Psoas muscle (tissue), 8 donors: ENCODE measurements around the gene CLCF1. TPM values are rescaled to one million over a fixed set of nuclear protein-coding genes. Genes with fewer than 3 reads are reported as not detected.

Experiments
- ATAC-seq, 4 donors: fragments of 200-7000 bp; cut with Tn5 transposase; one replicate each; pipeline ENCODE4 v1.9.1; 2020; ENCODE audit warnings: moderate library complexity in 3 of 4, mild to moderate bottlenecking in 2 of 4
- DNase-seq, 2 donors: peaks; one replicate each; pipeline ENCODE4 v3.0.0-alpha.2; 2020
- H3K27ac ChIP-seq: fragments of 200-600 bp; one replicate; pipeline ENCODE4 v1.8.0; 2022
- H3K27me3 ChIP-seq, 3 donors: fragments of 200-600 bp in 1 of 3; one replicate each; pipeline versions ENCODE4 v1.6.1 to v1.8.0; 2013 to 2022; ENCODE audit warnings: low read length in 2 of 3, mild to moderate bottlenecking in 2 of 3, moderate library complexity in 1 of 3; ENCODE audit not compliant: insufficient read depth in 3 of 3
- H3K36me3 ChIP-seq, 2 donors: fragments of 200-600 bp in 1 of 2; one replicate each; pipeline versions ENCODE4 v1.6.1 to v1.8.0; 2013 to 2022; ENCODE audit warnings: low read depth in 1 of 2, mild to moderate bottlenecking in 1 of 2, moderate library complexity in 1 of 2; ENCODE audit not compliant: insufficient read depth in 1 of 2
- H3K4me1 ChIP-seq: fragments of 200-600 bp; one replicate; pipeline ENCODE4 v1.8.0; 2022
- H3K4me3 ChIP-seq: fragments of 200-600 bp; one replicate; pipeline ENCODE4 v1.8.0; 2022; ENCODE audit warnings: mild to moderate bottlenecking
- H3K9me3 ChIP-seq: fragments of 200-600 bp; one replicate; pipeline ENCODE4 v1.8.0; 2022
- CTCF ChIP-seq: fragments of 200-600 bp; IDR thresholded peaks from one replicate; pipeline ENCODE4 v1.8.0; 2022; ENCODE audit warnings: antibody characterized with exemption
- WGBS, 3 donors: extraction: QIAGEN DNeasy Blood & Tissue Kit; methylation state at CpG; one replicate each; pipeline versions ENCODE4 v1.1.6 to v1.1.7; 2013; 5-methylcytosine and 5-hydroxymethylcytosine counted together
- intact Hi-C, 2 donors: fragments of 100-400 bp; cut with DNase I; formaldehyde crosslinking; loops; one replicate each; pipeline versions ENCODE4 v1.11.0 to v1.14.2; 2022
- polyA plus RNA-seq, 3 donors: library from polyadenylated mRNA; stranded (reverse); fragments of 200-250 nt; gene quantifications; one replicate each; pipeline ENCODE4 v1.2.3, GENCODE V29; 2013
- total RNA-seq, 4 donors: library from RNA; stranded (reverse); fragmentation: NEBNext Ultra II Directional in 2 of 4; extraction: Animal tissue kit (Norgen Biotek cat#: 25700) in 2 of 4; gene quantifications; one replicate each; pipeline versions ENCODE4 v1.2.1 to v1.2.4, GENCODE V29; 2021 to 2023
- donor health status: healthy with polysubstance abuse.
- donor health status: DM: no; HTN: no; CAD: no; lungs with moderate emphysema.
- donor health status: Bipolar disorder and iron deficiency.
- donor health status: healthy.
- donor health status: DM: yes; HTN: yes; CAD: no.
- donor health status: DM: no; HTN: no; CAD: no.
- donor health status: DM: no; HTN: no; CAD: no.
- donor health status: DM: yes; HTN: yes; CAD: no.

The CLCF1 gene
- total and polyA plus RNA-seq, 7 donors: 0.44 to 6.5 (median 0.69) TPM

GRCh38 chr11:67391304-67392182, 18.1 kb upstream of the CLCF1 start, which contains the start of gene RAD9A:
Gene RAD9A (plus strand): TSS chr11:67391986. CDS start chr11:67392045, 59 bp downstream.
- H3K27ac ChIP-seq: peak within 1 kb of the TSS; percentile 96
- intact Hi-C loops: no loop called here
- DNase-seq (peak; percentile 96 to 98), ATAC-seq (peak; percentile 83 to 94 (median 88))
- peaks cover 0 to 26% of the 10 kb centered on the region in 2 donors for H3K36me3 ChIP-seq
- TF ChIP-seq CTCF: no peak
- H3K4me3 ChIP-seq: peak within 1 kb of the TSS; percentile 96
- peaks cover 12% of the 10 kb centered on the region for H3K4me1 ChIP-seq
- WGBS, 3 donors: 0 to 1% (median 1%) methylated on average over 63 to 75 of the region's 75 CpGs
- no peaks in the 10 kb centered on the region for H3K9me3 ChIP-seq
- H3K27me3 ChIP-seq: no peaks in the 10 kb centered on the region

- peak overlapping the region; percentile 96 for H3K27ac ChIP-seq
- DNase-seq (no peak), ATAC-seq (peak in 1 of 4 donors; percentile 5)
- peaks cover 12% of the 10 kb centered on the region for H3K4me1 ChIP-seq
- peak overlapping the region; percentile 96 for H3K4me3 ChIP-seq
- peaks cover 0 to 19% of the 10 kb centered on the region in 2 donors for H3K36me3 ChIP-seq
- H3K9me3 ChIP-seq: no peaks in the 10 kb centered on the region
- TF ChIP-seq CTCF: no peak
- 9 to 12% (median 10%) methylated on average over 13 to 15 of the region's 15 CpGs for WGBS, 3 donors
- no peaks in the 10 kb centered on the region for H3K27me3 ChIP-seq
- intact Hi-C loops: no loop called here
These were observed 17.5 kb upstream of the CLCF1 start for GRCh38 chr11:67390947-67391303.

GRCh38 chr11:67389477-67389876, 16.1 kb upstream of the CLCF1 start:
- peak; percentile 42 for TF ChIP-seq CTCF
- Histone ChIP-seq H3K36me3 (peaks cover 0 to 6% of the 10 kb centered on the region in 2 donors), H3K9me3 (no peaks in the 10 kb centered on the region), H3K4me3 (no peak overlapping the region), H3K27me3 (no peaks in the 10 kb centered on the region), H3K4me1 (peaks cover 12% of the 10 kb centered on the region), H3K27ac (no peak overlapping the region)
- ATAC-seq: peak in 2 of 4 donors; percentile 30 to 41
- 62 to 72% (median 64%) methylated on average over 6 of the region's 6 CpGs for WGBS, 3 donors
- intact Hi-C loops: loop anchor here in 1 of 2 donors (10.0 kb wide), 1 partner anchor 125 kb away; the partner anchor contains the start of gene GRK2
- DNase-seq: no peak

- Histone ChIP-seq H3K9me3 (no peaks in the 10 kb centered on the region), H3K36me3 (no peaks in the 10 kb centered on the region), H3K4me1 (peaks cover 11% of the 10 kb centered on the region), H3K4me3 (no peak overlapping the region), H3K27ac (no peak overlapping the region), H3K27me3 (no peaks in the 10 kb centered on the region)
- DNase-seq (no peak), ATAC-seq (no peak)
- intact Hi-C loops: loop anchor here in 1 of 2 donors (10.0 kb wide), 1 partner anchor 123 kb away; the partner anchor contains the start of gene GRK2
- 45 to 49% (median 46%) methylated on average over 6 of the region's 6 CpGs for WGBS, 3 donors
- no peak for TF ChIP-seq CTCF
These were observed 14.1 kb upstream of the CLCF1 start for GRCh38 chr11:67387518-67387917.
